Memory B cell (primary cell): ENCODE measurements around the gene MLF2.

Source experiments
- ATAC-seq: fragments of 150-1000 bp; cut with Tn5 transposase; 2 replicates; pipeline ENCODE4 v1.10.0; 2021; ENCODE audit warnings: low read depth, mild to moderate bottlenecking, moderate library complexity
- DNase-seq, 2 donors: peaks; one replicate each; pipeline ENCODE4 v3.0.0; 2022; ENCODE audit warnings: low spot score in 2 of 2
- H3K27ac Mint-ChIP-seq: one replicate; pipeline ENCODE4 v1.8.0; 2022; ENCODE audit warnings: mild to moderate bottlenecking, moderate library complexity, mixed read lengths
- H3K27me3 Mint-ChIP-seq: one replicate; pipeline ENCODE4 v1.8.0; 2022; ENCODE audit warnings: mixed read lengths
- H3K36me3 Mint-ChIP-seq: one replicate; pipeline ENCODE4 v1.8.0; 2022; ENCODE audit warnings: mild to moderate bottlenecking, mixed read lengths
- H3K4me1 Mint-ChIP-seq: one replicate; pipeline ENCODE4 v1.8.0; 2022; ENCODE audit warnings: mixed read lengths
- H3K4me3 Mint-ChIP-seq: one replicate; pipeline ENCODE4 v1.8.0; 2022; ENCODE audit warnings: mild to moderate bottlenecking, moderate library complexity, mixed read lengths
- H3K9me3 Mint-ChIP-seq: one replicate; pipeline ENCODE4 v1.8.0; 2022; ENCODE audit warnings: mixed read lengths

Gene MLF2

GRCh38 chr12:6783828-6784227 lies 30.9 kb upstream of the MLF2 start:
- DNase-seq: no peak
- Mint-ChIP-seq H3K4me1 (peaks cover 3% of the 10 kb centered on the region), H3K36me3 (no peaks in the 10 kb centered on the region), H3K27me3 (no peaks in the 10 kb centered on the region), H3K9me3 (no peaks in the 10 kb centered on the region), H3K4me3 (no peak overlapping the region), H3K27ac (no peak overlapping the region)
- ATAC-seq: no peak

- H3K27me3 Mint-ChIP-seq: peaks cover 5% of the 10 kb centered on the region
- H3K4me3 Mint-ChIP-seq: no peak overlapping the region
- no peak overlapping the region for H3K27ac Mint-ChIP-seq
- H3K4me1 Mint-ChIP-seq: peaks cover 8% of the 10 kb centered on the region
- ATAC-seq (no peak), DNase-seq (no peak)
- H3K9me3 Mint-ChIP-seq: no peaks in the 10 kb centered on the region
- no peaks in the 10 kb centered on the region for H3K36me3 Mint-ChIP-seq
Measured at GRCh38 chr12:6782850-6783566, 30.1 kb upstream of the MLF2 start.

GRCh38 chr12:6782119-6782518 lies 29.2 kb upstream of the MLF2 start:
- ATAC-seq (no peak), DNase-seq (no peak)
- Mint-ChIP-seq H3K27ac (no peak overlapping the region), H3K9me3 (no peaks in the 10 kb centered on the region), H3K36me3 (no peaks in the 10 kb centered on the region), H3K4me3 (no peak overlapping the region), H3K27me3 (peaks cover 7% of the 10 kb centered on the region), H3K4me1 (peaks cover 8% of the 10 kb centered on the region)

- ATAC-seq: no peak
- Mint-ChIP-seq H3K27ac (no peak overlapping the region), H3K4me1 (peaks cover 10% of the 10 kb centered on the region), H3K27me3 (peaks cover 16% of the 10 kb centered on the region), H3K36me3 (no peaks in the 10 kb centered on the region), H3K4me3 (no peak overlapping the region), H3K9me3 (no peaks in the 10 kb centered on the region)
- no peak for DNase-seq
Measured at GRCh38 chr12:6780573-6780972, 27.6 kb upstream of the MLF2 start.

- ATAC-seq (no peak), DNase-seq (no peak)
- peaks cover 21% of the 10 kb centered on the region for H3K27me3 Mint-ChIP-seq
- H3K36me3 Mint-ChIP-seq: no peaks in the 10 kb centered on the region
- no peak overlapping the region for H3K4me3 Mint-ChIP-seq
- H3K4me1 Mint-ChIP-seq: peaks cover 10% of the 10 kb centered on the region
- H3K9me3 Mint-ChIP-seq: no peaks in the 10 kb centered on the region
- no peak overlapping the region for H3K27ac Mint-ChIP-seq
Measured at GRCh38 chr12:6779708-6780432, 26.9 kb upstream of the MLF2 start.

GRCh38 chr12:6778574-6779550 lies 25.9 kb upstream of the MLF2 start:
- H3K27ac Mint-ChIP-seq: no peak overlapping the region
- ATAC-seq (peak; percentile 91), DNase-seq (peak; percentile 84 to 85)
- peaks cover 14% of the 10 kb centered on the region for H3K4me1 Mint-ChIP-seq
- H3K36me3 Mint-ChIP-seq: no peaks in the 10 kb centered on the region
- no peaks in the 10 kb centered on the region for H3K9me3 Mint-ChIP-seq
- peaks cover 29% of the 10 kb centered on the region for H3K27me3 Mint-ChIP-seq
- peak overlapping the region; percentile 81 for H3K4me3 Mint-ChIP-seq

- Mint-ChIP-seq H3K27ac (no peak overlapping the region), H3K4me3 (peak overlapping the region; percentile 81), H3K9me3 (no peaks in the 10 kb centered on the region), H3K27me3 (peaks cover 31% of the 10 kb centered on the region), H3K4me1 (peaks cover 16% of the 10 kb centered on the region), H3K36me3 (no peaks in the 10 kb centered on the region)
- no peak for ATAC-seq
- no peak for DNase-seq
Measured at GRCh38 chr12:6778217-6778573, 25.3 kb upstream of the MLF2 start.

- Mint-ChIP-seq H3K27ac (no peak overlapping the region), H3K27me3 (peaks cover 32% of the 10 kb centered on the region), H3K4me3 (no peak overlapping the region), H3K9me3 (no peaks in the 10 kb centered on the region), H3K36me3 (no peaks in the 10 kb centered on the region), H3K4me1 (peaks cover 19% of the 10 kb centered on the region)
- ATAC-seq (no peak), DNase-seq (no peak)
Measured at GRCh38 chr12:6777386-6777785, 24.4 kb upstream of the MLF2 start.

GRCh38 chr12:6775185-6776174 lies 22.5 kb upstream of the MLF2 start:
- H3K27me3 Mint-ChIP-seq: peaks cover 43% of the 10 kb centered on the region
- ATAC-seq (no peak), DNase-seq (no peak)
- H3K9me3 Mint-ChIP-seq: no peaks in the 10 kb centered on the region
- no peaks in the 10 kb centered on the region for H3K36me3 Mint-ChIP-seq
- H3K27ac Mint-ChIP-seq: no peak overlapping the region
- no peak overlapping the region for H3K4me3 Mint-ChIP-seq
- H3K4me1 Mint-ChIP-seq: peaks cover 23% of the 10 kb centered on the region

- Mint-ChIP-seq H3K9me3 (no peaks in the 10 kb centered on the region), H3K27me3 (peaks cover 48% of the 10 kb centered on the region), H3K4me1 (peaks cover 23% of the 10 kb centered on the region), H3K4me3 (no peak overlapping the region), H3K36me3 (no peaks in the 10 kb centered on the region), H3K27ac (no peak overlapping the region)
- ATAC-seq: no peak
- DNase-seq: no peak
Measured at GRCh38 chr12:6774499-6775062, 21.6 kb upstream of the MLF2 start.

GRCh38 chr12:6773590-6774351 lies 20.8 kb upstream of the MLF2 start:
- no peaks in the 10 kb centered on the region for H3K36me3 Mint-ChIP-seq
- no peak overlapping the region for H3K4me3 Mint-ChIP-seq
- peaks cover 20% of the 10 kb centered on the region for H3K4me1 Mint-ChIP-seq
- peaks cover 53% of the 10 kb centered on the region for H3K27me3 Mint-ChIP-seq
- DNase-seq: no peak
- H3K27ac Mint-ChIP-seq: no peak overlapping the region
- H3K9me3 Mint-ChIP-seq: no peaks in the 10 kb centered on the region
- no peak for ATAC-seq

GRCh38 chr12:6772726-6773589 lies 20.0 kb upstream of the MLF2 start:
- Mint-ChIP-seq H3K9me3 (no peaks in the 10 kb centered on the region), H3K27me3 (peaks cover 52% of the 10 kb centered on the region), H3K4me3 (no peak overlapping the region), H3K4me1 (peaks cover 15% of the 10 kb centered on the region), H3K36me3 (no peaks in the 10 kb centered on the region), H3K27ac (no peak overlapping the region)
- ATAC-seq (no peak), DNase-seq (no peak)
